Stimulated activated naive CD8-positive, alpha-beta T cell treated with anti-CD3 and anti-CD28 coated beads, Interleukin-15, amount 100 ng/mL, for 72 hours (primary cell): Measurements from ENCODE around the gene SLC6A18.
A peak's percentile ranks its signal among the peaks of the same experiment; 100 is the strongest.

ENCODE experiments used
- ATAC-seq: fragments of 150-1000 bp; cut with Tn5 transposase; 2 replicates; pipeline ENCODE4 v1.10.0; 2021; ENCODE audit warnings: mild to moderate bottlenecking, moderate library complexity
- DNase-seq, 2 donors: peaks; one replicate each; pipeline ENCODE4 v3.0.0; 2021 to 2022
- H3K27ac Mint-ChIP-seq, 2 donors: one replicate each; pipeline ENCODE4 v1.8.0; 2022; ENCODE audit warnings: mild to moderate bottlenecking in 2 of 2, mixed read lengths in 2 of 2, moderate library complexity in 2 of 2
- H3K27me3 Mint-ChIP-seq: one replicate; pipeline ENCODE4 v1.8.0; 2022; ENCODE audit warnings: mixed read lengths
- H3K4me1 Mint-ChIP-seq: one replicate; pipeline ENCODE4 v1.8.0; 2022; ENCODE audit warnings: mild to moderate bottlenecking, mixed read lengths
- H3K4me3 Mint-ChIP-seq, 2 donors: one replicate each; pipeline ENCODE4 v1.8.0; 2022; ENCODE audit warnings: mild to moderate bottlenecking in 2 of 2, mixed read lengths in 2 of 2, moderate library complexity in 1 of 2
- H3K9me3 Mint-ChIP-seq, 2 donors: one replicate each; pipeline ENCODE4 v1.8.0; 2022; ENCODE audit warnings: mixed read lengths in 2 of 2

SLC6A18 gene

DNA sequence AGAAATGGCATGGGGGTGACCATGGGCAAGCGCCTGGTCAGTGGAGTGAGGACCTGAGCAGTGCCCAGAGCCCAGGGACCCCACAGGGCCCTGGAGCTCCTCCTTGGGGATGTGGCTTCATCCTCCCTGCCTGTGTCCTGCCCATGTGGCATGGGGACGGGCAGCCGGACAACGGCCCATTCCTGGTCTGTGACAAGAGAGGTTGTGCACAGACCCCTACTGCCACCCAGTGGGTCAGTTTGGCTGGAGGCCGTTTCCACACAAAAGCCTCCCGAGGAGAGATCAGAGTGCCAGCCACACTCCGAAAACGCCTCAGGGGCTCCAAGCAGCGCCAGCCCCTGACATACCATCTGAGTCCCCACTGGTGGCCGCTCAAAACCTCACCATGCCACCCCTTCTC lies 19.8 kb downstream of the SLC6A18 start:
- Mint-ChIP-seq H3K27ac (no peak overlapping the region), H3K4me1 (no peaks in the 10 kb centered on the region), H3K9me3 (no peaks in the 10 kb centered on the region), H3K4me3 (no peak overlapping the region), H3K27me3 (peaks cover 40% of the 10 kb centered on the region)
- ATAC-seq (no peak), DNase-seq (no peak)

DNA sequence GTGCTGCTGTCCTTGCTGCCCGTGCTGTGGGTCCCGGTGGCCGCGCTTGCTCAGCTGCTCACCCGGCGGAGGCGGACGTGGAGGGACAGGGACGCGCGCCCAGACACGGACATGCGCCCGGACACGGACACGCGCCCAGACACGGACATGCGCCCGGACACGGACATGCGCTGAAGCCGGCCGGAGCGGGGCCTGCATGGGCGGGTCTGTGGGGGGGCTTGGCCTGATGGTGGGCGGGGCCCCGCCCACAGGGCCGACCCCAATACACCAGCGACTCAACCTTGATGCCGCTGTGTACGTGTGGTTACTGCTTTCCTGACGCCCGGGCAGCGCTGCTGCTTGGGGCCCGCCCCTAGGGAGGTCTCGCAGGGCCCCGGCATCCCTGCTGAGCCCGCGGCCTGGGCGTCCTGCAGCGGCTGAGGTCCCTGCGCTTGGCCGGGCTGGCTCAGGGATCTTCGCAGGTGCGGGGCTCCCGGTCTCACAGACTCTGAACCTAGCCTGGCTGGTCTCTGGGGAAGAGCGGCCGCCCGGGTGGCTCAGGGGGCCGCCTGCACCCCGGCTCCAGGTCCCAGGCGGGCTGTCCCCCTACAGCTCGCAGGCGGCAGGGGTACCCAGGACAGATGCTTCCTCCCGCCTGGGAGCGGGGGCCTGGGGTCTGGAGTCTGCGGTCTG lies 20.9 kb downstream of the SLC6A18 start:
- no peak for DNase-seq
- Mint-ChIP-seq H3K4me1 (no peaks in the 10 kb centered on the region), H3K27me3 (peaks cover 40% of the 10 kb centered on the region), H3K4me3 (no peak overlapping the region), H3K9me3 (no peaks in the 10 kb centered on the region), H3K27ac (no peak overlapping the region)
- no peak for ATAC-seq

DNA sequence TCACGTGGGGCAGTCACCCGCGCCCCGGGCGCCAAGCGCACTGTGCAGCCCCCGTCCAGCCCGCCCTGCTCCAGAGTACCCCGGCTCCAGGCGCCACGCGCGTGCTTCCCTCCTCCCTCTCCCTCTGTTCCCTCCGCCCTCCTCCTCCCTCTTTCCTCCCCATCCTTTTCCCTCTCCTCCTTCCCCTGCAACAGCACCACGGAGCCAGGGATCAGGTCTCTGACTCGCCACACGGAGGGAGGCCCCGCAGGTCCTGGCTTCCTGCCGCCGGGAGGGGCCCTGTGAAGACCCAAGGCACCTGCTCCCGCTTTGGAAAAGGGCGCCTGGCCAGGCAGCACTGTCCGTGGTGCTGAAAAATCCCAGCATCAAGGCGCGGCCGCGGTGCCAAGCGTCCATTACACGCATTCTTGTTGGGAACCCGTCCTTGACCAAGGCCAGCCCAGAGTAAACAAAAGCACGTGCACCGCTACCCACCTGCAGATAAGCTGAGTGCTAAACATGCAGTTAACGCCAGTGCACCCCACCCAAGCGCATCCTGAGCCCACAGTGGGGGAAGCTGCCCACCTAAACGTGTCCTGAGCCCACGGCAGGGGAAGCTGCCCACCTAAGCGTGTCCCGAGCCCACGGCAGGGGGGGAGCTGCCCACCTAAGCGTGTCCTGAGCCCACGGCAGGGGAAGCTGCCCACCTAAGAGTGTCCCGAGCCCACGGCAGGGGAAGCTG lies 21.7 kb downstream of the SLC6A18 start:
- no peak for DNase-seq
- no peak overlapping the region for H3K4me3 Mint-ChIP-seq
- H3K27me3 Mint-ChIP-seq: peaks cover 40% of the 10 kb centered on the region
- no peaks in the 10 kb centered on the region for H3K9me3 Mint-ChIP-seq
- H3K4me1 Mint-ChIP-seq: no peaks in the 10 kb centered on the region
- no peak overlapping the region for H3K27ac Mint-ChIP-seq
- ATAC-seq: no peak

DNA sequence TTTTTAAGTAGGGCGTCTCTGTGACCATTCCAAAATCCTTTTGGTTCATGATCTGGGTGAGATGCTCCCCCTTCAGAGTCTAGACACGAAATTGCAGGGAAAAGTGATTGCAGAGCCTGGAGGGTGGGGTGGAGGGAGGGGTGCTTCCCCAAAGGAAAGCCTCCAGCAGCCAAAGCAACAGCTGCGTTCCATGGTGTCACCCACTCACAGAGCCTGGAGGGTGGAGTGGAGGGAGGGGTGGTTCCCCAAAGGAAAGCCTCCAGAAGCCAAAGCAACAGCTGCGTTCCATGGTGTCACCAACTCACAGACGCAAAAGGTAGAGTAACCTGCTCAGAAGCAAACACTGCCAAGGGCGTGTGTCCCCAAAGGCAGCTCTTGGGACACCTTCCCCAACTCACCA lies 22.6 kb downstream of the SLC6A18 start:
- no peaks in the 10 kb centered on the region for H3K4me1 Mint-ChIP-seq
- H3K27ac Mint-ChIP-seq: no peak overlapping the region
- ATAC-seq (no peak), DNase-seq (no peak)
- no peak overlapping the region for H3K4me3 Mint-ChIP-seq
- peaks cover 40% of the 10 kb centered on the region for H3K27me3 Mint-ChIP-seq
- H3K9me3 Mint-ChIP-seq: no peaks in the 10 kb centered on the region

DNA sequence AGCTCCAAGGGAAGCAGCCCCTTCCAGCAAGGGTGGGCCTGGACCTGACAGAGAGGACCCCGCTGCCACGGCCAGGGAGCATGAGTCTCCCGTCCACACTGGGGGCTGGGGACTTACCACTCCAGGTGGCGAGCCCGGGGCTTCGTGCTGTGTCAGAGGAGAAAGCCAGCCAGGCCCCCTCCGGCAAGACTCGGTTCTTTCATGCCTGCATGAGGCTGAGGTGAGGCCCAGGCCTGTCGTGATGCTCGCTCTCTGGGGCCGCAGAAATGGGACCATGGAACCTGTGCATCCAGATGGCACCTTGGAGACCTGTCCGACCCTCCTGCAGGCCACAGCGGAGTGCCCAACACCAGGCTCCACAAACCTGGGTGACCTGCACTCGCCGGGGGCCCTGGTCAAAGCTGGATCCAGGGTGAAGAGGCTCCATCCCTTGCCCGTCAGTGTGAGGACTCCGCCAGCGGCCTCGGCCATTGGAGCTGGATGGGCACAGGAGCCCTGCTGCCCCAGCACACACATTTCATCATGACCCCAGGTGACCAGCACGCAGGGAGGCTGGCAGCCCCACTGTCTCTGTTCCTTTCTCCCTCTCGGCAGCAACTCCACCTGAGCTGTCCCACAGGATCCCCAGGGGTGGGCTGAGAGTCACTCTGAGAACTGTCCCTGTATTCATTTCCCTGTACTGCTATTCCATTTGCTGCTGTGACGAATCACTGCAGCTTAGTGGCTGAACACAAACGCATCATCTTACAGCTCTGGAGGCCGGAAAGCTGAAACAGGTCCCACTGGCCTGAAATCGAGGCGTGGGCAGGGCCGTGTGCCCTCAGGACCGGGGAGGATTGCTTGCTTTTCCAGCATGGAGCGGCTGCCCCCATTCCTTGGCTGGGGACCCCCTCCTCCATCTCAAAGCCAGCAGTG lies 24.4 kb downstream of the SLC6A18 start:
- ATAC-seq (no peak), DNase-seq (no peak)
- H3K27me3 Mint-ChIP-seq: peaks cover 34% of the 10 kb centered on the region
- peaks cover 5% of the 10 kb centered on the region for H3K4me1 Mint-ChIP-seq
- no peaks in the 10 kb centered on the region for H3K9me3 Mint-ChIP-seq
- H3K4me3 Mint-ChIP-seq: no peak overlapping the region
- no peak overlapping the region for H3K27ac Mint-ChIP-seq

DNA sequence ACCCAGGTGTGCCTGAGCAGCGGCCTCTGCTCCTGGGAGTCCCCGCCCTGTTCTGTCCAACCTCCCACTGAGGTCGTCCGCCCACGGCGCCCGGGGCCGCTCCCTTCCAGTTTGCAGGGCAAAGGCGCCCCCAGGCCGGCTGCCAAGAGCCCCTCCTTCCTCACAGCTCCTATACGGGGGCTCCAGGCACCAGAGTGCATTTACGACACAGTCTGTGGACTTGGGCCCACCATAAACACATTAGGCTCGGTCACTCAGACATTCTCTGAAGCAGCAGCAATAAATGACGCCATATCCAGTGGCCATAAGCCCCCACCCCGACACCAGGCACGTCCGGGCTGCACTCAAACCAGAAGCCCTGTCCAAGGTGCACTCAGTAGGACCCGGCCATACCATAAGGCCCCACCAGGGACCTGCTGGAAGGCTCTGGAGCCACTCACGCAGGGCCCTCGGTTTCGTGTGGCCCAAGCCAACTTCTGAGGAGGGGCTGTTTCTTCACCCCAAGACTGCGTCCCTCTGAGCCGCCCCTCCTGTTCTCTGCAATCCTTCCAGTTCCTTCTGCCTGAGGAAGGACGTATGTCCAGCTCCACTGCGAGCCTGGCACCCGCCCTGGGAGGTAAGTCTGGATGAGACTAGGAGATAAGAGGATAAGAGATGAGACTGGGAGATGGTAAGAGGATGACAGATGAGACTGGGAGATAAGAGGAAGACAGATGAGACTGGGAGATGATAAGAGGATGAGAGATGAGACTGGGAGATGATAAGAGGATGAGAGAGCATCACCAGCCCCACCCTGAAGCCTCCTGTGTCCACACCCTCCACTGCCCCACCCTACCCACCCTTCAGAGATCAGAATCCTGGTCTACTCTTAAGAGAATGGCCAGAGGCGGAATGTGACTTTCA lies 26.7 kb downstream of the SLC6A18 start:
- Mint-ChIP-seq H3K9me3 (no peaks in the 10 kb centered on the region), H3K27me3 (peaks cover 16% of the 10 kb centered on the region), H3K4me3 (no peak overlapping the region), H3K4me1 (peaks cover 25% of the 10 kb centered on the region), H3K27ac (no peak overlapping the region)
- no peak for ATAC-seq
- DNase-seq: no peak

DNA sequence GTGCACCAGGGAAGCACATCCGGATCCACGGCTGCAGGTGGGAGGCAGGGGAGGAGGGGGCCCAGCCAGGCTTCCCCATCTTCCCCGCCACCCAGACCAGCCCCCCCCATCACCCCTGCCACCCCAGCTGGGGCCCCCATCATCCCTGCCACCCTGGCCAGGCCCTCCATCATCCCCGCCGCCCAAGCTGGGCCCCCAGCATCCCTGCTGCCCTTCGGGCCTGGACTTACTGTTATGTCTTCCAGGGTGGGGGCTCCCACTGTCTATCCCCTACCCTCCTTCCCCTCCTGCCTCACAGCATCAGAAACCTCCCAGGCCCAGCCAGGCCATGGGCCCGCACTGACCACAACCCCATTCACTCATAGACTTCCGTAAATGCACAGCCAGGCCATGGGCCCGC lies 27.5 kb downstream of the SLC6A18 start:
- H3K27ac Mint-ChIP-seq: no peak overlapping the region

DNA sequence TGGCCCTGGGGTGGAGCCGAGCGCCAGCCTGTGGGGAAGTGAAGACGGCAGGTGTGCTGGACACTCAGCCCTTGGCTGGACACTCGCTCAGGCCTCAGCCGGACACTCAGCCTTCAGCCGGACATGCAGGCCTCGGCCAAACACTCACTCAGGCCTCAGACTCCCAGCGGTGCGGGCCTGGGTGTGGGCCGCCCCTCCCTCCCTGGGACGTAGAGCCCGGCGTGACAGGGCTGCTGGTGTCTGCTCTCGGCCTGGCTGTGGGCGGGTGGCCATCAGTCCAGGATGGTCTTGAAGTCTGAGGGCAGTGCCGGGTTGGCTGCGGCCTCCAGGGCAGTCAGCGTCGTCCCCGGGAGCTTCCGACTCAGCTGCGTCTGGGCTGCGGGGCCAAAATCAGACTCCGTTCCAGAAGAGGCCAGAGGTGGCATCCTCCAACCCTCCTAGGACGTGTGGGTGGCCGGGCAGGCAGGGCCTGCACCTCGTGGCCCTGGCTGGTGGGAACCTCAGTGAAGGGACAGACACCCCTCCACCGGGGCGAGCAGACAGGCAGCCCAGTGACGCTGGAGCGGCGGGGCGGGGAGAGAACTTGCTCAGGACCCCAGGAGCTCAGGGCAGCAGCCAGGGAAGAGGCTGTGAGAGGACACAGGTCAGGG lies 28.4 kb downstream of the SLC6A18 start:
- H3K27ac Mint-ChIP-seq: no peak overlapping the region
- DNase-seq (no peak), ATAC-seq (no peak)
- no peak overlapping the region for H3K4me3 Mint-ChIP-seq
- no peaks in the 10 kb centered on the region for H3K27me3 Mint-ChIP-seq
- no peaks in the 10 kb centered on the region for H3K9me3 Mint-ChIP-seq
- peaks cover 25% of the 10 kb centered on the region for H3K4me1 Mint-ChIP-seq

More for the DNA sequence above, 27.5 kb downstream of the SLC6A18 start:
- Mint-ChIP-seq H3K4me3 (no peak overlapping the region), H3K4me1 (peaks cover 25% of the 10 kb centered on the region), H3K9me3 (no peaks in the 10 kb centered on the region), H3K27me3 (peaks cover 9% of the 10 kb centered on the region)
- ATAC-seq (no peak), DNase-seq (no peak)

DNA sequence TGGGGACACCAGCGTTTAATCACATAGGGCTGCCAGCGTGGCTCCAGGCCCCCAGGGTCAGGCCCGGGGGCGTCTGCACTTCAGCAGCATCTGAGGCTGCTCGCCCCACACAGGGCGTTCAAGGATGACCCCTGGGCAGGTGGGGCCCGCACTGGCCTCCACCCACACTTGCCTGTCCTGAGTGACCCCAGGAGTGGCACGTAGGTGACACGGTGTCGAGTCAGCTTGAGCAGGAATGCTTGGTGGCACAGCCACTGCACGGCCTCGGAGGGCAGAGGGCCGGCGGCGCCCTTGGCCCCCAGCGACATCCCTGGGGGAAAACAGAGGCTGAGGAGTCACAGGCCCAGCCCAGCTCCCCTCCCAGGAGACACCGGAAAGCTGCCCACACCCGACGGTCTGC lies 29.0 kb downstream of the SLC6A18 start:
- H3K27ac Mint-ChIP-seq: peak overlapping the region in 1 of 2 donors; percentile 86
- H3K27me3 Mint-ChIP-seq: no peaks in the 10 kb centered on the region
- H3K9me3 Mint-ChIP-seq: no peaks in the 10 kb centered on the region
- ATAC-seq (no peak), DNase-seq (no peak)
- H3K4me3 Mint-ChIP-seq: no peak overlapping the region
- peaks cover 25% of the 10 kb centered on the region for H3K4me1 Mint-ChIP-seq

DNA sequence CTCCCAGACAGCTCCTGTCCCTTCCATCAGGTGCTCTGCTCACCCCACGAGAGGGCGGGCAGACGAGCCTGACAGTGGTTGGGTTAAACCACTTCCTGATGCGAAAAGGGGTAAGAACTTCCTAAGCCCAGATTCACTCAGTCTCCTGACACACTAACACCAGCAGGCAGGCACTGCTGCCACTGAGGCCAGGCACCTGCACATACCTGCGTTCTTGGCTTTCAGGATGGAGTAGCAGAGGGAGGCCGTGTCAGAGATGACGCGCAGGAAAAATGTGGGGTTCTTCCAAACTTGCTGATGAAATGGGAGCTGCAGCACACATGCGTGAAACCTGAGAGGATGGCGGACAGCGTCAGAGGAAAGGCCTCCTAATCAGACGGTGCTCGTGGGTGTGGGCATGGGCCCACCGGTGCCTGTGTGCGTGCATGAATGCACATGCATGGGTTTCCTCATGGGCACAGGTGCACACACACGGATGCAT lies 29.9 kb downstream of the SLC6A18 start:
- Mint-ChIP-seq H3K27ac (no peak overlapping the region), H3K4me3 (peak overlapping the region; percentile 23 to 46), H3K27me3 (no peaks in the 10 kb centered on the region), H3K4me1 (peaks cover 25% of the 10 kb centered on the region), H3K9me3 (no peaks in the 10 kb centered on the region)
- ATAC-seq: peak; percentile 82
- DNase-seq: peak; percentile 25 to 33

DNA sequence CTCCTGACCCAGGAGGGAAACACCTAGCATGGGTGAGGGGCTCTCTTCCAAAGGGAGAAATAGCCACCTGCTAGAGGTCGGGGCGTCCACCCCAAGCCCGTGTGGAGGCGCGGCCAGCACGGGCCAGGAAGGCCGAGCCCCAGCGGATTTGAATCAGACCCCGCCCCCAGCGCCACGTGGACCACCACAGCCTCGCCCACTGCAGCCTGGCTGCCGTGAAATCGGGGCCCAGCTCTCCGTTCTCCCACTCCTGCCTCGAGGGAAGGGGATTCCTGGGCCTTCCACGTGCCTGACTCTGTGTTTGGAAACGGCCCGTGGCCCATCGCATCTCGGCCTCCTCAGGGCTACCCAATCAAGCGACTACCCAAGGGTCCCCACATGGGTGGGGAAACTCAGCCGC lies 31.6 kb downstream of the SLC6A18 start:
- ATAC-seq (no peak), DNase-seq (no peak)
- no peak overlapping the region for H3K27ac Mint-ChIP-seq
- no peaks in the 10 kb centered on the region for H3K27me3 Mint-ChIP-seq
- no peak overlapping the region for H3K4me3 Mint-ChIP-seq
- peaks cover 0 to under 1% of the 10 kb centered on the region in 2 donors for H3K9me3 Mint-ChIP-seq
- peaks cover 25% of the 10 kb centered on the region for H3K4me1 Mint-ChIP-seq

DNA sequence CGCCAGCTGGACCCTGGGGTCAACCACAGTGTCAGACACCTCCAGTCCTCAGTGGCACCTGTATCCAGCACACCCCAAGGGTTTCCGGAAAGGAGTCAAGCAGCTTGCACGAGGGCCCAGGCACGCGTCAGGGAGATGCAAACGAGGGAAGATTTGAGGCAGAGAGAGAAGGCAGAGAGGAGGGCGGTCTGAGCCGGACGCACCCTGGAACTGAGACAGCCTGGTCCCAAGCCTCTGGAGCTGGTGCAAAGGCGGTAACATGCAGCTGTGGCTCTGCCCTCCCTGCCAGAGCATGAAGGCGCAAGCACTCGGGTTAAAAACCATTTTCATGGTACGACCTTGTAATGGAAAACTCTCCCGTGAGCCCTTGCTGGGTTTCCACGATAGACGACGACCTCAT lies 32.2 kb downstream of the SLC6A18 start:
- no peak for DNase-seq
- Mint-ChIP-seq H3K27ac (no peak overlapping the region), H3K9me3 (peaks cover 0 to 6% of the 10 kb centered on the region in 2 donors), H3K4me3 (no peak overlapping the region), H3K4me1 (peaks cover 25% of the 10 kb centered on the region), H3K27me3 (no peaks in the 10 kb centered on the region)
- ATAC-seq: no peak

DNA sequence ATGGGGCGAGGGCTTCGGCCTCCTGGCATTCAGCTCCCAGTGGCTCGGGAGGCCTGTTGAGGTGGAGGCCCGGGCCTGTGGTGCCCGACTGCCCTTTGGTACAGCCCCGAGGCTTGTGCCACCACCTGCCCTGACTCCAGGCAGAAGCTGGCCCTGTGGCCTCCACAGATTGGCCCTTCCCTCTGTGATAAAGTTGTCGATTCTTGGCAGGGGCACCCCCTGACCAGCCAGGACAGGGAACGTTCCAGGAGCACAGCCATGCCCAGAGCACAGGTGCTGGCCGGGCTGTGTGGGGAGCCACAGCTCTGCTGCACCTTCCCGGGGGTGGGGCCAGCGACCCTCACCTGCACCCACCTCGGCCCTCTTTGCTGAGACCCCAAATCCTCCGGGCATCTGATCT lies 32.7 kb downstream of the SLC6A18 start:
- Mint-ChIP-seq H3K9me3 (peaks cover 0 to 9% of the 10 kb centered on the region in 2 donors), H3K4me1 (peaks cover 25% of the 10 kb centered on the region), H3K27ac (no peak overlapping the region), H3K4me3 (no peak overlapping the region), H3K27me3 (no peaks in the 10 kb centered on the region)
- no peak for DNase-seq
- ATAC-seq: no peak

DNA sequence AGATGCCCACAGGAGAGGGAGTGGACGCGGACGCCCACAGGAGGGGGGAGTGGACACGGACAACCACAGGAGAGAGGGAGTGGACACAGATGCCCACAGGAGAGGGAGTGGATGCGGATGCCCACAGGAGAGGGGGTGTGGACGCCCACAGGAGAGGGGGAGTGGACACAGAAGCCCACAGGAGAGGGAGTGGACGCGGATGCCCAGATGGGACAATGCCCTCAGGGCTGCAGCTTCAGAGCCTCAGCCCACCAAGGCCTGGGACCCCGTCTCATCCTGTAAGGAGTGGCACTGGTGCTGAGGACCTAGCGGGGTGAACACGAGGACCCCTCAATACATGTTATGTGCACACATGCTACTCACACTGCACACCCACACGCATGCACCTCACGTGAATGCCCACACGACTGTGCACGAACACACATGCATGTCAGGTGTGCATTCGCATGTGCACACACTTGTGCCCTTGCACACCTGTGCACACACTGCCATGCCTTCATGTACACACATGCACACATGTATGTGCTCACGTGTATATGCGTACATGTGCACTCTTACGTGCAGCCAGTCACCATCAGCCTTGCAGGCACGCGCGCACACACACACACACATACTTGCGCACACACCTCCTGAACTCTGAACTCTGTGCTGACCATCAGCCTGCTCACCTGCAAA lies 34.8 kb downstream of the SLC6A18 start:
- no peak overlapping the region for H3K27ac Mint-ChIP-seq
- H3K4me3 Mint-ChIP-seq: no peak overlapping the region
- DNase-seq (no peak), ATAC-seq (no peak)
- H3K27me3 Mint-ChIP-seq: peaks cover under 1% of the 10 kb centered on the region
- peaks cover 0 to 9% of the 10 kb centered on the region in 2 donors for H3K9me3 Mint-ChIP-seq
- H3K4me1 Mint-ChIP-seq: peaks cover 17% of the 10 kb centered on the region
